PC-9 (cell line): ENCODE measurements around the gene PKHD1.

Experiments
- EZH2 ChIP-seq: fragments of 200-600 bp; sonication (generic); IDR thresholded peaks from 2 replicates; pipeline ENCODE4 v1.8.0; 2017; ENCODE audit warnings: antibody characterized with exemption, low read depth
- TF ChIP-seq, protein P1 (sequence below): fragments of 200-600 bp; sonication (generic); conservative IDR thresholded peaks from 2 replicates; pipeline ENCODE4 v1.6.1; 2017; ENCODE audit warnings: mixed run types, antibody characterized with exemption, mild to moderate bottlenecking, moderate library complexity

DNA sequence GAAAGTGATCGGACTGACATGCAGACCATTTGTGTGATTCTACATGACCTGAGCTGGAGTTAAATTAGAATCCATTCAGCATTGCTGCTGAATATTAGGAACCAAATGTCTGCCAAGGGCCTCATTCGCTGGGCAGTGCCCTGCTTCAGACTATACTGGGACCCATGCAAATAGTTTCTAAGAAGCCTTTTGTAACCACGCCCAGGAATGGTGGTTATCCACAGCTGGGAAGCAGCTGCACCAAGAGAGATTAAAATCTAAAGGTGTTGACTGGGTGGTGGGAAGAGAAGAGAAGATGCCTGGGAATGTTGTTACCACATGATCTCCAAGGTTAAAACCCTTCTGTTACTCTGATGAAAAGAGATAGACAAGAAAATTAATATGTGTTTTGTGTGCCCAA lies 156.8 kb downstream of the PKHD1 start:
- TF ChIP-seq, protein P1, sequence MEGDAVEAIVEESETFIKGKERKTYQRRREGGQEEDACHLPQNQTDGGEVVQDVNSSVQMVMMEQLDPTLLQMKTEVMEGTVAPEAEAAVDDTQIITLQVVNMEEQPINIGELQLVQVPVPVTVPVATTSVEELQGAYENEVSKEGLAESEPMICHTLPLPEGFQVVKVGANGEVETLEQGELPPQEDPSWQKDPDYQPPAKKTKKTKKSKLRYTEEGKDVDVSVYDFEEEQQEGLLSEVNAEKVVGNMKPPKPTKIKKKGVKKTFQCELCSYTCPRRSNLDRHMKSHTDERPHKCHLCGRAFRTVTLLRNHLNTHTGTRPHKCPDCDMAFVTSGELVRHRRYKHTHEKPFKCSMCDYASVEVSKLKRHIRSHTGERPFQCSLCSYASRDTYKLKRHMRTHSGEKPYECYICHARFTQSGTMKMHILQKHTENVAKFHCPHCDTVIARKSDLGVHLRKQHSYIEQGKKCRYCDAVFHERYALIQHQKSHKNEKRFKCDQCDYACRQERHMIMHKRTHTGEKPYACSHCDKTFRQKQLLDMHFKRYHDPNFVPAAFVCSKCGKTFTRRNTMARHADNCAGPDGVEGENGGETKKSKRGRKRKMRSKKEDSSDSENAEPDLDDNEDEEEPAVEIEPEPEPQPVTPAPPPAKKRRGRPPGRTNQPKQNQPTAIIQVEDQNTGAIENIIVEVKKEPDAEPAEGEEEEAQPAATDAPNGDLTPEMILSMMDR: no peak
- no peak for TF ChIP-seq EZH2
